ENCODE data around the gene CRYBB1.

GRCh38 chr22:26612652-26613051, 5.2 kb downstream of the CRYBB1 start:
- TF ChIP-seq CTCF (IDR thresholded peaks at IDR 0.05) = no peak
- TF ChIP-seq POLR2A (IDR thresholded peaks at IDR 0.05) = no peak
